Measurements from ENCODE around the gene CTNNA3. TPM values are rescaled to one million over a fixed set of nuclear protein-coding genes. Genes with fewer than 3 reads are reported as not detected.

Gene CTNNA3
- total RNA-seq, 1 donor from 2014 or later: under 0.01 TPM

- H3K4me3 ChIP-seq: no peak overlapping the region
- DNase-seq (ENCODE audit: low spot score in 2 of 2): no peak
- H3K27ac ChIP-seq: no peak overlapping the region
- H3K4me1 ChIP-seq: no peaks in the 10 kb centered on the region
- intact Hi-C loops (cut with DNase I): no loop called here
- H3K27me3 ChIP-seq: no peaks in the 10 kb centered on the region
- no peaks in the 10 kb centered on the region for H3K9me3 ChIP-seq
- no peaks in the 10 kb centered on the region for H3K36me3 ChIP-seq
- no peak for TF ChIP-seq CTCF (IDR thresholded peaks at IDR 0.05)
Measured at GRCh38 chr10:66819691-66820090, 876.3 kb downstream of the CTNNA3 start.

DNA sequence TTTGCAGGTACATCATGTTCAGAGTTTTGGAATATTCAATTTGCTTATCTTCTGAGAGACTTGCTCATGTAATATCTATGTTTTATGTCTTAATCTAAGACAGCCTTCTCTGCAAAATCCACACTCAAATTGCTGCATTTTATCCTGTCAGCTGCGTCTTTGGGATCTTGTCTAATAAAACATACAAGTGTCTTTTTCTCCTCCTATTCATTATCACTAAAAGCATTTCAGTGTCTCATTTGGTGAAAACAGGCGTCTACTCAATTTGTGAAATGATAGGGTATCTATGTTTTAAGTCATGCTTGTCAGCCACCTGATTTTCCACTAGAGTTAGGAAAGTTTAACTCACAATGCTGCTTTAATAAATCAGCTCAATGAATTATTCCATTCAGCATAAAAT lies 882.9 kb downstream of the CTNNA3 start:
- no peak for TF ChIP-seq CTCF (IDR thresholded peaks at IDR 0.05)
- no peak for DNase-seq (ENCODE audit: low spot score in 2 of 2)
- no peaks in the 10 kb centered on the region for H3K27me3 ChIP-seq
- H3K36me3 ChIP-seq: no peaks in the 10 kb centered on the region
- no peaks in the 10 kb centered on the region for H3K4me1 ChIP-seq
- H3K9me3 ChIP-seq: no peaks in the 10 kb centered on the region
- intact Hi-C loops (cut with DNase I): no loop called here
- no peak overlapping the region for H3K4me3 ChIP-seq
- H3K27ac ChIP-seq: no peak overlapping the region

- Histone ChIP-seq H3K4me1 (no peaks in the 10 kb centered on the region), H3K4me3 (no peak overlapping the region), H3K27me3 (no peaks in the 10 kb centered on the region), H3K9me3 (no peaks in the 10 kb centered on the region), H3K27ac (no peak overlapping the region), H3K36me3 (no peaks in the 10 kb centered on the region)
- TF ChIP-seq CTCF (IDR thresholded peaks at IDR 0.05): no peak
- DNase-seq (ENCODE audit: low spot score in 2 of 2): no peak
- intact Hi-C loops (cut with DNase I): no loop called here
Measured at GRCh38 chr10:66811211-66811610, 884.8 kb downstream of the CTNNA3 start.

DNA sequence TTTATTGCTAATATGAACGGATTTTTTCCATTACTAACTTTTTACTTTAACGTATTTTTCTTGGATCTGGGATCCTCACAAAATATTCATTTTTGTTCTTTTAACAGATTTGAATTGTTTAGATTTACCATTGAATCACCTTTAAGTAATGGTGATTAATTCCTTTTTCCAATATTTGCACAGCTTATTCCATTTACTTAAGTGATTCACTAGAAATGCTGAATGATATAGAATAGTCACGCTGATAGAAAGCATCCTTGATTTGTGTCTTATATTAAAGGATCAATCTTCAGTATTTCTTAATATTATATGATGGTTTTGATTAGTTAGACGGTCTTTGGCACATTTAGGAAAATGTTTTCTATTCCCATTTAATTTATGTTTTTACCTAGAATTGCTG lies 886.6 kb downstream of the CTNNA3 start:
- no peaks in the 10 kb centered on the region for H3K36me3 ChIP-seq
- intact Hi-C loops (cut with DNase I): no loop called here
- TF ChIP-seq CTCF (IDR thresholded peaks at IDR 0.05): no peak

DNA sequence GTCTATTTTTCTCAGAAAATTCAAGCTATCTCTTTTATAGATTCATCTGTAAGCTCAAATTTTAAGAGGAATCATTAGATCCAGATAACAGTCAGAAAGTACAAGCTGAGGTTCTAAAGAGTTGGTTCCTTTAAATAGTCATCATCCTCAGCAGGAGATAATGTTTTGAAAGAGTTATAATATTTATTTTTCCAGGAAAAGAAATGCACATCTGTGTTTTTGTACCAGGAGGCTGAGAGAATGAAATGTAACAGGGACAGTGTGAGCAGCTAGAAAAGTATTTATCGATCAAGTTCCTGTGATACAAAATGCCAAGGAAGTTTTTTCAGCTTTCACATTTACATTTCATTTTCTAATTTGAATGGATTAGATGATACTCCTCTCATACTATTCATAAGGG lies 890.4 kb downstream of the CTNNA3 start:
- intact Hi-C loops (cut with DNase I): no loop called here
- no peak for TF ChIP-seq CTCF (IDR thresholded peaks at IDR 0.05)
- no peaks in the 10 kb centered on the region for H3K27me3 ChIP-seq

More for the DNA sequence above, 886.6 kb downstream of the CTNNA3 start:
- no peak overlapping the region for H3K27ac ChIP-seq
- no peaks in the 10 kb centered on the region for H3K9me3 ChIP-seq
- H3K4me1 ChIP-seq: no peaks in the 10 kb centered on the region
- H3K4me3 ChIP-seq: no peak overlapping the region
- no peak for DNase-seq (ENCODE audit: low spot score in 2 of 2)
- H3K27me3 ChIP-seq: no peaks in the 10 kb centered on the region

DNA sequence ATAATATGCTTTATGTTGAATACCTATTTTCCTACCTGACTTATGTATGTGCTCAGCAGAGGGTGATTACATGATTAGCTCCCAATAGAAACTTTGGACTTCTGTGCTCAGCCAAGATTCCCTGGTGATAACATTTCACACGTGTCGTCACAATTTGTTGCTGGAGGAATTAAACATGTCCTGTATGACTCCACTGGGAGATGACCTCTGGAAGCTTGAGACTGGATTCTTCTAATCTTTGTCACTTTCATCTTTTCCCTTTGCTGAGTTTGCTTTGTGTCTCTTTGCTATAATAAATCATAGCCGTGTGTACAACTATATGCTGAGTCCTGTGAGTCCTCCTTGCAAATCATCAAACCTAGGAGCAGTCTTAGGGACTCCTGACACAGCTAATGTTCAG lies 891.0 kb downstream of the CTNNA3 start:
- intact Hi-C loops (cut with DNase I): no loop called here
- H3K4me3 ChIP-seq: no peak overlapping the region
- no peaks in the 10 kb centered on the region for H3K27me3 ChIP-seq
- H3K27ac ChIP-seq: no peak overlapping the region
- no peaks in the 10 kb centered on the region for H3K9me3 ChIP-seq
- no peak for TF ChIP-seq CTCF (IDR thresholded peaks at IDR 0.05)
- DNase-seq (ENCODE audit: low spot score in 2 of 2): no peak
- no peaks in the 10 kb centered on the region for H3K4me1 ChIP-seq
- no peaks in the 10 kb centered on the region for H3K36me3 ChIP-seq

More for the DNA sequence above, 890.4 kb downstream of the CTNNA3 start:
- no peak overlapping the region for H3K4me3 ChIP-seq
- no peaks in the 10 kb centered on the region for H3K36me3 ChIP-seq
- no peaks in the 10 kb centered on the region for H3K9me3 ChIP-seq
- H3K27ac ChIP-seq: no peak overlapping the region
- no peak for DNase-seq (ENCODE audit: low spot score in 2 of 2)
- no peaks in the 10 kb centered on the region for H3K4me1 ChIP-seq

Data from ascending aorta (tissue), 2 donors.